Muscle of arm (tissue), 12 donors: ENCODE results near the gene IKZF2. TPM values are rescaled to one million over a fixed set of nuclear protein-coding genes. Genes with fewer than 3 reads are reported as not detected.

Source experiments
- DNase-seq: peaks from one replicate; pipeline ENCODE4 v3.0.0-alpha.2; 2013
- polyA plus RNA-seq, 12 donors: library from polyadenylated mRNA; unstranded; fragments of 120-200 nt; gene quantifications; one replicate each; pipeline ENCODE4 v1.2.1, GENCODE V29; 2013; ENCODE audit not compliant: insufficient read length in 12 of 12

Gene IKZF2
- polyA plus RNA-seq, 12 donors = 3.1 to 9.1 (median 4.8) TPM; not detected in 1

- no peak for DNase-seq
Measured at GRCh38 chr2:213001297-213001910, 150.0 kb downstream of the IKZF2 start.

- DNase-seq = no peak
Measured at GRCh38 chr2:212998626-212999359, 152.6 kb downstream of the IKZF2 start.

GRCh38 chr2:212997526-212998020, 153.8 kb downstream of the IKZF2 start:
- DNase-seq = no peak

GRCh38 chr2:212995920-212996319, 155.5 kb downstream of the IKZF2 start:
- no peak for DNase-seq

GRCh38 chr2:212994976-212995375, 156.4 kb downstream of the IKZF2 start:
- DNase-seq = no peak

GRCh38 chr2:212991120-212991519, 160.3 kb downstream of the IKZF2 start:
- DNase-seq = no peak

GRCh38 chr2:212990697-212991096, 160.7 kb downstream of the IKZF2 start:
- no peak for DNase-seq

GRCh38 chr2:212987492-212987891, 163.9 kb downstream of the IKZF2 start:
- no peak for DNase-seq

- DNase-seq = no peak
Measured at GRCh38 chr2:212984129-212984528, 167.3 kb downstream of the IKZF2 start.

- DNase-seq = no peak
Measured at GRCh38 chr2:212979799-212980198, 171.6 kb downstream of the IKZF2 start.

GRCh38 chr2:212979046-212979612, 172.3 kb downstream of the IKZF2 start:
- no peak for DNase-seq

- no peak for DNase-seq
Measured at GRCh38 chr2:212977152-212977551, 174.3 kb downstream of the IKZF2 start.

GRCh38 chr2:212975333-212975732, 176.1 kb downstream of the IKZF2 start:
- no peak for DNase-seq

GRCh38 chr2:212974692-212975091, 176.7 kb downstream of the IKZF2 start:
- DNase-seq = no peak

- DNase-seq = no peak
Measured at GRCh38 chr2:212973347-212973746, 178.1 kb downstream of the IKZF2 start.

- no peak for DNase-seq
Measured at GRCh38 chr2:212970132-212970531, 181.3 kb downstream of the IKZF2 start.

GRCh38 chr2:212968284-212969081, 182.9 kb downstream of the IKZF2 start:
- DNase-seq = no peak

- no peak for DNase-seq
Measured at GRCh38 chr2:212966884-212967283, 184.5 kb downstream of the IKZF2 start.

GRCh38 chr2:212962691-212963090, 188.7 kb downstream of the IKZF2 start:
- DNase-seq = no peak

- DNase-seq = no peak
Measured at GRCh38 chr2:212961255-212961654, 190.2 kb downstream of the IKZF2 start.

GRCh38 chr2:212960336-212960735, 191.1 kb downstream of the IKZF2 start:
- DNase-seq = no peak

GRCh38 chr2:212959471-212960117, 191.8 kb downstream of the IKZF2 start:
- no peak for DNase-seq
